ENCODE results near the gene CHST1.

CHST1 gene

DNA sequence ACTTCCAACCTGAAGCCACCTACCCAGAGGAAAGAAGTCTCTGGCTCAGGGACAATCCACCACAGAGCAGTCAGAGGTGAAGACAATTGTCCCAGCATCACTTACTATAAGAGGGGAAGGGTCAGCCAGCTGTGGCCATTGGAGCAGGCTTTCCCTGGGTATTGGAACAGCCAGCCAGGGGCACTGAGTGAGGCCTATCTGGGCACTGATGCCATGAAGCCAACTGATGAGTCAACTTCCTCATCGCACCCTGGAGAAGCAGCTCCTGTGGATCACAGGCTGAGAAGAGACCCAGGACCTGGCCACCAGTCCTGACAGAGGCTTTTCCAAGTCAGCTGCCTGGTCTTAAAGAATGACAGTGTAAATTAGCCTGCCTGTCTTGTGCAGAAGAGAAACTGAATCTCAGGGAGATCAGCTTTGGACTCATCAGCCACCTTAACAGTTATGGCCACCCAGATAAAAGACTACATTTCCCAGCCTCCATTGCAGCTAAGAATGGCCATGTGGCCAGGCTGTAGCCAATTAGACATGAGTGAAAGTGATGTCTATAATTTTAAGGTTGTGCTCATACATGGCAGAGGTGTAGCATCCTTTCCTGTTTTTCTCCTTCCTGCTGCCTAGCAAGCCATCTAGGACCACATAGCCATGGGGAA is 19.0 kb downstream of the CHST1 start:
- Histone ChIP-seq H3F3A (ENCODE audit: insufficient read depth, low read length) (no peaks in the 10 kb centered on the region), H3K9me2 (ENCODE audit: low read depth, low read length) (no peaks in the 10 kb centered on the region), H3K27me3 (ENCODE audit: insufficient read depth, low read length) (no peaks in the 10 kb centered on the region), H4K20me1 (ENCODE audit: insufficient read depth, low read length) (no peaks in the 10 kb centered on the region), H3K9me3 (ENCODE audit: low read length) (no peaks in the 10 kb centered on the region), H3K27ac (ENCODE audit: low read depth, low read length, poor library complexity, severe bottlenecking) (no peak overlapping the region), H3K4me3 (ENCODE audit: low read depth, low read length, poor library complexity, severe bottlenecking) (no peak overlapping the region), H3K4me2 (ENCODE audit: low read length) (no peak overlapping the region), H3K36me3 (ENCODE audit: insufficient read depth, low read length) (no peaks in the 10 kb centered on the region), H2AFZ (ENCODE audit: low read length) (no peak overlapping the region), H3K79me2 (ENCODE audit: insufficient read depth, low read length) (no peaks in the 10 kb centered on the region), H3K4me1 (ENCODE audit: insufficient read depth, low read length, severe bottlenecking) (no peaks in the 10 kb centered on the region), H3K9ac (ENCODE audit: low read length) (no peak overlapping the region)
- TF ChIP-seq EZH2 (IDR thresholded peaks at IDR 0.05; ENCODE audit: borderline replicate concordance, low read length), result no peak
- TF ChIP-seq, protein P1, sequence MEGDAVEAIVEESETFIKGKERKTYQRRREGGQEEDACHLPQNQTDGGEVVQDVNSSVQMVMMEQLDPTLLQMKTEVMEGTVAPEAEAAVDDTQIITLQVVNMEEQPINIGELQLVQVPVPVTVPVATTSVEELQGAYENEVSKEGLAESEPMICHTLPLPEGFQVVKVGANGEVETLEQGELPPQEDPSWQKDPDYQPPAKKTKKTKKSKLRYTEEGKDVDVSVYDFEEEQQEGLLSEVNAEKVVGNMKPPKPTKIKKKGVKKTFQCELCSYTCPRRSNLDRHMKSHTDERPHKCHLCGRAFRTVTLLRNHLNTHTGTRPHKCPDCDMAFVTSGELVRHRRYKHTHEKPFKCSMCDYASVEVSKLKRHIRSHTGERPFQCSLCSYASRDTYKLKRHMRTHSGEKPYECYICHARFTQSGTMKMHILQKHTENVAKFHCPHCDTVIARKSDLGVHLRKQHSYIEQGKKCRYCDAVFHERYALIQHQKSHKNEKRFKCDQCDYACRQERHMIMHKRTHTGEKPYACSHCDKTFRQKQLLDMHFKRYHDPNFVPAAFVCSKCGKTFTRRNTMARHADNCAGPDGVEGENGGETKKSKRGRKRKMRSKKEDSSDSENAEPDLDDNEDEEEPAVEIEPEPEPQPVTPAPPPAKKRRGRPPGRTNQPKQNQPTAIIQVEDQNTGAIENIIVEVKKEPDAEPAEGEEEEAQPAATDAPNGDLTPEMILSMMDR (IDR thresholded peaks at IDR 0.05; ENCODE audit: low read length), result no peak

GRCh38 chr11:45644981-45645889 is 20.2 kb downstream of the CHST1 start:
- Histone ChIP-seq H3F3A (ENCODE audit: insufficient read depth, low read length) (no peaks in the 10 kb centered on the region), H3K9me3 (ENCODE audit: low read length) (no peaks in the 10 kb centered on the region), H3K27ac (ENCODE audit: low read depth, low read length, poor library complexity, severe bottlenecking) (no peak overlapping the region), H3K4me1 (ENCODE audit: insufficient read depth, low read length, severe bottlenecking) (no peaks in the 10 kb centered on the region), H3K36me3 (ENCODE audit: insufficient read depth, low read length) (no peaks in the 10 kb centered on the region), H2AFZ (ENCODE audit: low read length) (no peak overlapping the region), H3K4me3 (ENCODE audit: low read depth, low read length, poor library complexity, severe bottlenecking) (no peak overlapping the region), H3K9ac (ENCODE audit: low read length) (no peak overlapping the region), H3K4me2 (ENCODE audit: low read length) (no peak overlapping the region), H3K27me3 (ENCODE audit: insufficient read depth, low read length) (no peaks in the 10 kb centered on the region), H4K20me1 (ENCODE audit: insufficient read depth, low read length) (no peaks in the 10 kb centered on the region), H3K79me2 (ENCODE audit: insufficient read depth, low read length) (no peaks in the 10 kb centered on the region), H3K9me2 (ENCODE audit: low read depth, low read length) (no peaks in the 10 kb centered on the region)
- TF ChIP-seq, protein P1 (IDR thresholded peaks at IDR 0.05; ENCODE audit: low read length), result no peak
- no peak for TF ChIP-seq EZH2 (IDR thresholded peaks at IDR 0.05; ENCODE audit: borderline replicate concordance, low read length)

- TF ChIP-seq EZH2 (IDR thresholded peaks at IDR 0.05; ENCODE audit: borderline replicate concordance, low read length), result no peak
- TF ChIP-seq, protein P1 (IDR thresholded peaks at IDR 0.05; ENCODE audit: low read length), result no peak
- no peaks in the 10 kb centered on the region for H3K27me3 ChIP-seq (ENCODE audit: insufficient read depth, low read length)
Measured at GRCh38 chr11:45643598-45644260, 21.7 kb downstream of the CHST1 start.

More at GRCh38 chr11:45643598-45644260, 21.7 kb downstream of the CHST1 start:
- no peak overlapping the region for H3K4me3 ChIP-seq (ENCODE audit: low read depth, low read length, poor library complexity, severe bottlenecking)
- no peaks in the 10 kb centered on the region for H3K4me1 ChIP-seq (ENCODE audit: insufficient read depth, low read length, severe bottlenecking)
- no peak overlapping the region for H2AFZ ChIP-seq (ENCODE audit: low read length)
- H3K9me2 ChIP-seq (ENCODE audit: low read depth, low read length), result no peaks in the 10 kb centered on the region
- H3K36me3 ChIP-seq (ENCODE audit: insufficient read depth, low read length), result no peaks in the 10 kb centered on the region
- H3K27ac ChIP-seq (ENCODE audit: low read depth, low read length, poor library complexity, severe bottlenecking), result no peak overlapping the region
- no peaks in the 10 kb centered on the region for H3F3A ChIP-seq (ENCODE audit: insufficient read depth, low read length)
- no peaks in the 10 kb centered on the region for H3K79me2 ChIP-seq (ENCODE audit: insufficient read depth, low read length)
- H3K9me3 ChIP-seq (ENCODE audit: low read length), result no peaks in the 10 kb centered on the region
- no peaks in the 10 kb centered on the region for H4K20me1 ChIP-seq (ENCODE audit: insufficient read depth, low read length)
- no peak overlapping the region for H3K4me2 ChIP-seq (ENCODE audit: low read length)
- H3K9ac ChIP-seq (ENCODE audit: low read length), result no peak overlapping the region

Data from OCI-LY1 (cell line).